LNCAP (cell line): ENCODE measurements around the gene CCDC78.

Experiments
- TF ChIP-seq, protein P1 (sequence below): fragments of 450-650 bp; IDR thresholded peaks from 2 replicates; pipeline ENCODE4 v1.5.1; 2017; ENCODE audit warnings: mild to moderate bottlenecking

Gene CCDC78

DNA sequence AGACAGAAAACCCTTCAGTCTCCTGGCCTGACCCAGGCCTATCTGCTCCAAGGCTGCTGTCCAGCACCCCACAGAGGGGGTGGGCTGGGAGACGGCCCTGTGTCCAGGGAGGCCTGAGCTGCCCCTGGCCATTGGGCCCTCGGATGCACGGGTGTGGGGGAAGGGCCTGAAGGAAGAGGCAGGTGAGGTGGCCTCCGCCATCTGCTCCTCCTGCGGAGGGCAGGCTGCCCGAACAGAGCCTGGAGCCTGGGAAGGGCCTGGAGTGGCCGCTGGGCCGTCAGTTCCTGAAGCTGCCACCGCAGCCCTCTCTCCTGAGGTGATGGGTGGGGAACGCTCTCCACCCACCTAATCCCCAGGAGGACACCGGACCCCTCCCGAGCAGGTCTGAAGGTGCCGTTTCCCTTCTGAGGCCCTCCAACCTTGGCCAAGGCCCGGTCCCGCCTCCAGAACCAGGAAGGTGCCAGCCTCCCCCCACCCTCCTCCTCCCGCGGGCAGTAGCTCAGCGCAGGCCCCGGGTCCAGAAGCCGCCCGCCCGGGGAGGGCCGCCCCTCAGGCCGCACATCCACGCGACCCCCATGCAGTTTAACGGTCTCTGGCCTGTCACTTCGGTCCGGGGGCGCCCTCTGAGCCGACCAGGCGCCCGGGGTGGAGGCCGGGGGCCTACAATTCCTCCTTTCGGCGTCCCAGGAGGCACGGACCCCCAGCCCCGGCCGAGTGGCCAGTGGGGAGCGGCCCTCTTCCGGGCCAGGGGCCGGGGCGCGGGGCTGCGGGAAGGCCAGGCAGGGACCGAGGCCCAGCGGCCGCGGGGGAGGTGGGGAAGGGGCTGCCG lies 21.5 kb downstream of the CCDC78 start:
- TF ChIP-seq, protein P1, sequence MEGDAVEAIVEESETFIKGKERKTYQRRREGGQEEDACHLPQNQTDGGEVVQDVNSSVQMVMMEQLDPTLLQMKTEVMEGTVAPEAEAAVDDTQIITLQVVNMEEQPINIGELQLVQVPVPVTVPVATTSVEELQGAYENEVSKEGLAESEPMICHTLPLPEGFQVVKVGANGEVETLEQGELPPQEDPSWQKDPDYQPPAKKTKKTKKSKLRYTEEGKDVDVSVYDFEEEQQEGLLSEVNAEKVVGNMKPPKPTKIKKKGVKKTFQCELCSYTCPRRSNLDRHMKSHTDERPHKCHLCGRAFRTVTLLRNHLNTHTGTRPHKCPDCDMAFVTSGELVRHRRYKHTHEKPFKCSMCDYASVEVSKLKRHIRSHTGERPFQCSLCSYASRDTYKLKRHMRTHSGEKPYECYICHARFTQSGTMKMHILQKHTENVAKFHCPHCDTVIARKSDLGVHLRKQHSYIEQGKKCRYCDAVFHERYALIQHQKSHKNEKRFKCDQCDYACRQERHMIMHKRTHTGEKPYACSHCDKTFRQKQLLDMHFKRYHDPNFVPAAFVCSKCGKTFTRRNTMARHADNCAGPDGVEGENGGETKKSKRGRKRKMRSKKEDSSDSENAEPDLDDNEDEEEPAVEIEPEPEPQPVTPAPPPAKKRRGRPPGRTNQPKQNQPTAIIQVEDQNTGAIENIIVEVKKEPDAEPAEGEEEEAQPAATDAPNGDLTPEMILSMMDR: no peak

DNA sequence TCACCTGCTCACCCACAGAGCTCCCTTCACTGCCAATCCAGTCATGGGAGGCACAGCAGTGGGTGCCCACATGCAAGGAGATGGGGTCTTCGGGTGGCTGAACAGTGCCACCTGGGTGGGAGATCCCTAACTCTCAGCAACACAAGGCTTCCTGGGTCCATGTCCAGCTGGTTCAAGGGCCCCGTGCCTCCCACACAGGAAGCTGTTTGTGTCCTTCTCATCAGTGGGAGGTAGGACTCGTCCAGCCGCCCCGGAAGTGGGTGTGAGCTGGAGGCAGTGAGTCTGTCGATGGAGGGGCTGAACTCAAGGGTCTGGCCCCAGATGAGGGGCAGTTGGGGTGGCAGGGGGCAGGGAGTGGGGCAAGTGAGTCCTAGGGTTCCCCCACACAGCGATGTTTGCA lies 22.2 kb downstream of the CCDC78 start:
- TF ChIP-seq, protein P1: no peak

DNA sequence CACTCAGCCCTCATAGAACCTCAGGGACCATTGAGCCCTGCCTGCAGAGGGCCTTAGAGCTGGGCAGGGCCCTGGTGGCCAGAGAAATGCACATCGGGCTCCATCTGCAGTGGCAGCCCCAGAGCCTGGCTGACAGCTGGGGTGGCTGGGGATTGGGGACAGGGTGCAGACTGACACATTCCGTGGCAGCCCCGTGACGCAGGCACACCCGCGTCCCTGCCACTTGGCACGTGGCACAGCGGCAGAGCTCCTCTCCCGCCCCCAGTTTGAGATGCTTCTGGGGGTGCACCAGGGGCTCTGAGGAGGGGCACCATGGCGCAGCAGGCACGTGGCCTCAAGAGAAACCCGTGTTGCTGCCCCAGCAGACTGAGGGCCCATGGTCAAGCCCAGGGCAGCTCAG lies 22.8 kb downstream of the CCDC78 start:
- TF ChIP-seq, protein P1: no peak

DNA sequence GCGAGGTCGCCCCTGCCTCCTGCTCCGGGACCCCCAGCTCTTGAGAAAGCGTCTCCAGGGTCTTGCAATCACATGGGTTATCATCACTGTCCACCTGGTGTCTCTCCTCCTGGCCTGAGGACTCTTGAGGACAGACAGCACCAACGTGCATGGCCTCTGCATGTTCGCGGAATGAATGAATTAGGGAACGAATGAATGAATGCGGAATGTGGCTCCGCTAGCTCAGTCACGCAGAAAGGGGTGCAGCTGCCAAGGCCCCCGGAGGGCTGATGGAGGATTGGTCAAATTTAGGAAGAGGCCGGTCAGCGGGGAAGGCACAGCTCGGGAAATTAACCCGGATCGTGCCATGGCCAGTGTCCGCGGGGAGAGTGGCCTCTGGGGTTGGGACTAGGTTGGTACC lies 23.9 kb downstream of the CCDC78 start:
- TF ChIP-seq, protein P1: no peak

DNA sequence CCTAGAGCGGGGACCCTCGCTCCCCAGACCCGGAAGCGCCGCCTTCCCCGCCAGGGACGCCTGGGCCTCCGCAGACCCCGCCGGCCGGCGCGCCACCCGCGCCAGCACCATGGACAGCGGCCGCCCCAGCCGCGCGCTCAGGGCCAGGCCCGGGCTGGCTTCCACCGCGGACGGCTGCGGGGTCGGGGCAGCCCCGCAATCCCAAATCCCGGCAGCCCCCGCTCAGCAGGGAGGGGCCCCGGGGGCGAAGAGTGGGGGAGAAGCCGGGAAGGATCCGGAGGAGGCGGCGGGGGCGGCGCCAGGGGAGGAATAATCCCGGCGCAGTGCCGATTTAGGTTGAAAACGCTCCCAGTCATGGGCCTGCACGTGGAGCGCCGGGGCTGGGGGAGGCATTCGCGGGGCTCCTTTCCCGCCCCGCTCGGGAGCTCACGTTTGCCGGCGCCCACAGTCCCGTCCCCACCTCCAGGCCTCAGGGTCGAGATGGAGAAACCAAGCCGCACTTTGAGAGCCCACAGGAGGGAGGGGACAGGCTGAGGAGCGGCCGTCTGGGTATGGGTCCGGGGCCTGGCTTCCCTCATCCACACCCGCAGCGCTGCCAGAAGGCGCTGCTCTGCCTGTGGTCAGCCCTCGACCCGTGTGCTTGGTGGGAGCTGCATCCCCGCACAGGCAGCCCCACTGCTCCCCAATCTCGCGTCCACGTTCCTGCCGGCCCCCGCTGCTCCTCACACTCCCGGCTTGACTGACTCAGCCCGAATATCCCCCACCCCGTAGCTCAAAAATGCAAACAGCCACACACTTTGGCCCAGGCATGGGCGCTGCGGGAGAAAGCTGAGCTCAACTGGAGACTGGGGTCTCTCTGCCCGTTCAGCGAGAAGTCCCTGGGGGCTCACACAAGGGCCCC lies 25.3 kb downstream of the CCDC78 start:
- TF ChIP-seq, protein P1: no peak

DNA sequence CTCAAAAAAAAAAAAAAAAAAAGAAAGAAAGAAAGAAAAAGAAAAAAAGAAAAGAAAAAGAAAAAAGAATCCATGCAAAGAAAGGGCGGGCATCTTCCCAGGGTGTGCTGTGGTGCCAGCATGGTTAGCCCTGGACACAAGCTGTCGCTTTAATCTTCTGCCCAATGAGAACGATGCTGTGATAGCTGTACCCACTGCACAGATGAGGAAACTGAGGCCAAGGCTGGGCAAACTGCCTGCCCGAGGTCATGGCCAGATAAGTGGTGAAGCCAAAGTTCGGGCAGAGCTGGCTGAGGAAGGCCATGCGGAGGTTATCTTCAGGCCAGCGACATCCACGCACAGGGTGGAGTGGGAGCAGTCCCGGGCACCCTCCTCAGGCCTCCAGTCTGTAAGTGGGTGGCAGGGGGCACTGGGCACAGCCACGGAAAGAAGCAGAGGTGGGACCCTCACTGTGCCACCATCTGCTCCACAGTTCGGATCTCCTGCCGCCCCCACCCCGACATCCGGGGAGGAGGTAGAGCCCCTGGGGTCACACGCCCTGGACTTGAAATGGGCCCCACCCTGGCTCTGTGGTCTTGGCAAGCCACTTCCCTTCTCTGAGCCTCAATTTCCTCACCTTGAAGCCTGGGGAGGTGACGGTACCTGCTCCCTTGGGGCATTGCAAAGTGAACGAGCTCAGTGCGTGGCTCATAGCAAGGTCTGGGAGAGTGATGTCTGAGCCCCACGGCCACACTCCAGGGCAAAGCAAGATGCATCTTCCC lies 27.2 kb downstream of the CCDC78 start:
- TF ChIP-seq, protein P1: no peak
